Stimulated activated CD4-positive, alpha-beta T cell treated with anti-CD3 and anti-CD28 coated beads, Interleukin-1b, Interleukin-23, amount 100 ng/mL, for 48 hours (primary cell): ENCODE data around the gene ASTN2.

Experiments
- DNase-seq: peaks from one replicate; pipeline ENCODE4 v3.0.0-alpha.2; 2020

ASTN2 gene

GRCh38 chr9:116423149-116423548 is 991.7 kb downstream of the ASTN2 start:
- no peak for DNase-seq

- no peak for DNase-seq
Measured at GRCh38 chr9:116422119-116422979, 992.5 kb downstream of the ASTN2 start.

- DNase-seq = no peak
Measured at GRCh38 chr9:116420993-116421538, 993.8 kb downstream of the ASTN2 start.

GRCh38 chr9:116419181-116419580 is 995.7 kb downstream of the ASTN2 start:
- DNase-seq = no peak

- no peak for DNase-seq
Measured at GRCh38 chr9:116417464-116417863, 997.4 kb downstream of the ASTN2 start.

- DNase-seq = no peak
Measured at GRCh38 chr9:116416421-116416820, 998.4 kb downstream of the ASTN2 start.

GRCh38 chr9:116414374-116414773 is 1000.5 kb downstream of the ASTN2 start:
- DNase-seq = no peak

GRCh38 chr9:116411506-116411905 is 1003.4 kb downstream of the ASTN2 start:
- no peak for DNase-seq

GRCh38 chr9:116409638-116410037 is 1005.2 kb downstream of the ASTN2 start:
- no peak for DNase-seq

- DNase-seq = no peak
Measured at GRCh38 chr9:116409129-116409528, 1005.7 kb downstream of the ASTN2 start.

GRCh38 chr9:116406469-116406868 is 1008.4 kb downstream of the ASTN2 start:
- DNase-seq = no peak

- DNase-seq = no peak
Measured at GRCh38 chr9:116405321-116405720, 1009.5 kb downstream of the ASTN2 start.

- DNase-seq = no peak
Measured at GRCh38 chr9:116404228-116404627, 1010.6 kb downstream of the ASTN2 start.

- DNase-seq = no peak
Measured at GRCh38 chr9:116403171-116403570, 1011.7 kb downstream of the ASTN2 start.

- DNase-seq = no peak
Measured at GRCh38 chr9:116395699-116396037, 1019.2 kb downstream of the ASTN2 start.

- no peak for DNase-seq
Measured at GRCh38 chr9:116394894-116395698, 1019.8 kb downstream of the ASTN2 start.

- DNase-seq = no peak
Measured at GRCh38 chr9:116394070-116394469, 1020.8 kb downstream of the ASTN2 start.

GRCh38 chr9:116393198-116393597 is 1021.7 kb downstream of the ASTN2 start:
- no peak for DNase-seq

- DNase-seq = no peak
Measured at GRCh38 chr9:116391306-116391900, 1023.5 kb downstream of the ASTN2 start.

GRCh38 chr9:116390303-116391228 is 1024.3 kb downstream of the ASTN2 start:
- no peak for DNase-seq

GRCh38 chr9:116389541-116390302 is 1025.1 kb downstream of the ASTN2 start:
- DNase-seq = no peak
